HG03066 (cell line): ENCODE results near the gene FAM78A.

Source experiments
- ATAC-seq: cut with Tn5 transposase; IDR thresholded peaks from one replicate; pipeline ENCODE4 v1.9.1; 2021; ENCODE audit warnings: low read depth; ENCODE audit not compliant: unreplicated experiment

Gene FAM78A

GRCh38 chr9:131276094-131276888 lies at the start of gene FAM78A:
TSS of gene FAM78A (minus strand) at chr9:131276510. CDS start at chr9:131276179, 331 bp downstream.
- ATAC-seq: no peak

- ATAC-seq: no peak
Measured at GRCh38 chr9:131324736-131325679, 48.7 kb upstream of the FAM78A start.

GRCh38 chr9:131323629-131324028 lies 47.3 kb upstream of the FAM78A start:
- ATAC-seq: no peak

- ATAC-seq: no peak
Measured at GRCh38 chr9:131320031-131320685, 43.8 kb upstream of the FAM78A start.

- ATAC-seq: no peak
Measured at GRCh38 chr9:131319486-131319885, 43.2 kb upstream of the FAM78A start.

GRCh38 chr9:131318231-131319085 lies 42.1 kb upstream of the FAM78A start:
- ATAC-seq: no peak

GRCh38 chr9:131312822-131313770 lies 36.8 kb upstream of the FAM78A start:
- ATAC-seq: no peak

- no peak for ATAC-seq
Measured at GRCh38 chr9:131312246-131312645, 35.9 kb upstream of the FAM78A start.

GRCh38 chr9:131310833-131311554 lies 34.7 kb upstream of the FAM78A start:
- ATAC-seq: no peak

- ATAC-seq: no peak
Measured at GRCh38 chr9:131309530-131310276, 33.4 kb upstream of the FAM78A start.

GRCh38 chr9:131308906-131309529 lies 32.7 kb upstream of the FAM78A start:
- no peak for ATAC-seq

- ATAC-seq: no peak
Measured at GRCh38 chr9:131308452-131308851, 32.1 kb upstream of the FAM78A start.

GRCh38 chr9:131307974-131308373 lies 31.7 kb upstream of the FAM78A start:
- no peak for ATAC-seq

GRCh38 chr9:131306397-131307004 lies 30.2 kb upstream of the FAM78A start:
- no peak for ATAC-seq

- ATAC-seq: no peak
Measured at GRCh38 chr9:131304676-131305355, 28.5 kb upstream of the FAM78A start.
